ENCODE measurements around the gene C1orf21.
A peak's percentile ranks its signal among the peaks of the same experiment; 100 is the strongest.

C1orf21 gene

GRCh38 chr1:184449916-184450315 lies 63.1 kb downstream of the C1orf21 start:
- no peak overlapping the region for H3K4me3 ChIP-seq (ENCODE audit: low read depth, low read length)
- TF ChIP-seq CTCF (IDR thresholded peaks at IDR 0.05; ENCODE audit: control insufficient read depth, extremely low read depth, insufficient read depth) = no peak
- no peak for DNase-seq (ENCODE audit: low read depth)

GRCh38 chr1:184455786-184456185 lies 69.0 kb downstream of the C1orf21 start:
- H3K4me3 ChIP-seq (ENCODE audit: low read depth, low read length) = no peak overlapping the region
- no peak for TF ChIP-seq CTCF (IDR thresholded peaks at IDR 0.05; ENCODE audit: control insufficient read depth, extremely low read depth, insufficient read depth)
- DNase-seq (ENCODE audit: low read depth) = no peak

GRCh38 chr1:184456189-184456588 lies 69.4 kb downstream of the C1orf21 start:
- no peak for DNase-seq (ENCODE audit: low read depth)
- TF ChIP-seq CTCF (IDR thresholded peaks at IDR 0.05; ENCODE audit: control insufficient read depth, extremely low read depth, insufficient read depth) = no peak
- no peak overlapping the region for H3K4me3 ChIP-seq (ENCODE audit: low read depth, low read length)

GRCh38 chr1:184457500-184457899 lies 70.7 kb downstream of the C1orf21 start:
- TF ChIP-seq CTCF (IDR thresholded peaks at IDR 0.05; ENCODE audit: control insufficient read depth, extremely low read depth, insufficient read depth) = no peak
- DNase-seq (ENCODE audit: low read depth) = peak; percentile 77
- no peak overlapping the region for H3K4me3 ChIP-seq (ENCODE audit: low read depth, low read length)

GRCh38 chr1:184461321-184461720 lies 74.5 kb downstream of the C1orf21 start:
- TF ChIP-seq CTCF (IDR thresholded peaks at IDR 0.05; ENCODE audit: control insufficient read depth, extremely low read depth, insufficient read depth) = no peak
- no peak overlapping the region for H3K4me3 ChIP-seq (ENCODE audit: low read depth, low read length)

GRCh38 chr1:184462155-184462554 lies 75.3 kb downstream of the C1orf21 start:
- TF ChIP-seq CTCF (IDR thresholded peaks at IDR 0.05; ENCODE audit: control insufficient read depth, extremely low read depth, insufficient read depth) = no peak
- no peak overlapping the region for H3K4me3 ChIP-seq (ENCODE audit: low read depth, low read length)
- DNase-seq (ENCODE audit: low read depth) = no peak

More at GRCh38 chr1:184461321-184461720, 74.5 kb downstream of the C1orf21 start:
- DNase-seq (ENCODE audit: low read depth) = no peak

GRCh38 chr1:184462990-184463389 lies 76.2 kb downstream of the C1orf21 start:
- H3K4me3 ChIP-seq (ENCODE audit: low read depth, low read length) = no peak overlapping the region
- no peak for DNase-seq (ENCODE audit: low read depth)
- no peak for TF ChIP-seq CTCF (IDR thresholded peaks at IDR 0.05; ENCODE audit: control insufficient read depth, extremely low read depth, insufficient read depth)

Measured in LNCaP clone FGC (cell line).